ENCODE results near the gene SPRYD3. TPM values are rescaled to one million over a fixed set of nuclear protein-coding genes. Genes with fewer than 3 reads are reported as not detected.
A peak's percentile ranks its signal among the peaks of the same experiment; 100 is the strongest.

SPRYD3 gene
- total RNA-seq, 6 donors from 2014 or later, result 34.8 to 53.3 (median 46.7) TPM

- Histone ChIP-seq H3K27me3 (no peaks in the 10 kb centered on the region), H3K36me3 (peaks cover 0 to 84% (median 37%) of the 10 kb centered on the region in 4 donors), H3K4me3 (no peak overlapping the region), H3K4me1 (peaks cover 43 to 56% (median 49%) of the 10 kb centered on the region in 4 donors), H3K9me3 (no peaks in the 10 kb centered on the region), H3K27ac (peak overlapping the region in 2 of 4 donors; percentile 40 to 83)
- no peak for TF ChIP-seq POLR2A (IDR thresholded peaks at IDR 0.05)
- no peak for TF ChIP-seq POLR2AphosphoS5 (IDR thresholded peaks at IDR 0.05)
- no peak for TF ChIP-seq EP300 (IDR thresholded peaks at IDR 0.05)
- no peak for TF ChIP-seq CTCF (IDR thresholded peaks at IDR 0.05)
- peak in 1 of 2 donors; percentile 64 for ATAC-seq (ENCODE audit: low FRiP score in 2 of 2)
- WGBS, 2 donors, result 60 to 66% methylated on average over 12 of the region's 12 CpGs
- no peak for DNase-seq
Measured at GRCh38 chr12:53069621-53070410, 9.4 kb downstream of the SPRYD3 start.

GRCh38 chr12:53068811-53069585 is 10.2 kb downstream of the SPRYD3 start:
- no peaks in the 10 kb centered on the region for H3K9me3 ChIP-seq
- no peak overlapping the region for H3K4me3 ChIP-seq
- H3K27ac ChIP-seq, result peak overlapping the region in 3 of 4 donors; percentile 9 to 40 (median 39)
- H3K27me3 ChIP-seq, result no peaks in the 10 kb centered on the region
- 80 to 85% methylated on average over 15 of the region's 15 CpGs for WGBS, 2 donors
- peak in 1 of 2 donors; percentile 4 for ATAC-seq (ENCODE audit: low FRiP score in 2 of 2)
- DNase-seq, result no peak
- peaks cover 0 to 85% (median 36%) of the 10 kb centered on the region in 4 donors for H3K36me3 ChIP-seq
- peaks cover 40 to 48% (median 44%) of the 10 kb centered on the region in 4 donors for H3K4me1 ChIP-seq
- no peak for TF ChIP-seq POLR2AphosphoS5 (IDR thresholded peaks at IDR 0.05)

- Histone ChIP-seq H3K4me1 (peaks cover 38 to 48% (median 40%) of the 10 kb centered on the region in 4 donors), H3K36me3 (peaks cover 5 to 87% (median 43%) of the 10 kb centered on the region in 4 donors), H3K27ac (peak overlapping the region in 3 of 4 donors; percentile 5 to 39 (median 18)), H3K4me3 (no peak overlapping the region), H3K9me3 (no peaks in the 10 kb centered on the region), H3K27me3 (no peaks in the 10 kb centered on the region)
- WGBS, 2 donors, result 92 to 93% methylated on average over 11 to 13 of the region's 13 CpGs
- TF ChIP-seq CTCF (IDR thresholded peaks at IDR 0.05) (no peak), POLR2A (IDR thresholded peaks at IDR 0.05) (no peak), EP300 (IDR thresholded peaks at IDR 0.05) (no peak), POLR2AphosphoS5 (IDR thresholded peaks at IDR 0.05) (no peak)
- ATAC-seq (ENCODE audit: low FRiP score in 2 of 2), result no peak
- DNase-seq, result no peak
Measured at GRCh38 chr12:53067993-53068770, 11.0 kb downstream of the SPRYD3 start.

- DNase-seq (no peak), ATAC-seq (ENCODE audit: low FRiP score in 2 of 2) (no peak)
- Histone ChIP-seq H3K27me3 (no peaks in the 10 kb centered on the region), H3K4me3 (no peak overlapping the region), H3K36me3 (peaks cover 13 to 91% (median 52%) of the 10 kb centered on the region in 4 donors), H3K27ac (peak overlapping the region in 2 of 4 donors; percentile 5 to 70), H3K9me3 (no peaks in the 10 kb centered on the region), H3K4me1 (peaks cover 38 to 47% (median 39%) of the 10 kb centered on the region in 4 donors)
- TF ChIP-seq POLR2A (IDR thresholded peaks at IDR 0.05) (no peak), EP300 (IDR thresholded peaks at IDR 0.05) (no peak), CTCF (IDR thresholded peaks at IDR 0.05) (no peak), POLR2AphosphoS5 (IDR thresholded peaks at IDR 0.05) (no peak)
- 85 to 90% methylated on average over 7 of the region's 7 CpGs for WGBS, 2 donors
Measured at GRCh38 chr12:53067074-53067992, 11.9 kb downstream of the SPRYD3 start.

All from upper lobe of left lung (tissue), 6 donors.